HG03432 (cell line): ENCODE measurements around the gene RIN3.
A peak's percentile ranks its signal among the peaks of the same experiment; 100 is the strongest.

Experiments
- ATAC-seq: cut with Tn5 transposase; IDR thresholded peaks from one replicate; pipeline ENCODE4 v1.9.1; 2021; ENCODE audit warnings: mild to moderate bottlenecking, moderate library complexity; ENCODE audit not compliant: unreplicated experiment

RIN3 gene

DNA sequence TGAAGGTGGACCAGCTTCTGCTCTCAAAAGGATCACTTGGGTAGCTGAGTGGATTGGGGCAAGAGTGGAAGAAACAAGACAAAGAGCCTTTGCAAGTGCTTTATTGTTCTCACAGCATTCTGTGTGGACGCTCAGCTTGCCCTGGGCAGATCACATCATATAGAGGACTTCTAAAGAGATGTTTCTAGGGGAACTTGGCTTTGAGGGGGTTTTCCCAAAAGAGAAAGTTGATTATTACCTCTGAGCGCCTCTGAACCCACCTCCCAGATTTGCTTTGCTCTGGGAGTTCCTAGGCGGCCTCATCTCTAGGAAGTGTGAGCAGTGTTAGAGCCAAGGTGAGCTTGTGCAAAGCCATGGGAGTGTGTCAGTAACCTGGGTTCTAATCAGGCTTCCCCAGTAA lies 81.7 kb downstream of the RIN3 start:
- no peak for ATAC-seq

DNA sequence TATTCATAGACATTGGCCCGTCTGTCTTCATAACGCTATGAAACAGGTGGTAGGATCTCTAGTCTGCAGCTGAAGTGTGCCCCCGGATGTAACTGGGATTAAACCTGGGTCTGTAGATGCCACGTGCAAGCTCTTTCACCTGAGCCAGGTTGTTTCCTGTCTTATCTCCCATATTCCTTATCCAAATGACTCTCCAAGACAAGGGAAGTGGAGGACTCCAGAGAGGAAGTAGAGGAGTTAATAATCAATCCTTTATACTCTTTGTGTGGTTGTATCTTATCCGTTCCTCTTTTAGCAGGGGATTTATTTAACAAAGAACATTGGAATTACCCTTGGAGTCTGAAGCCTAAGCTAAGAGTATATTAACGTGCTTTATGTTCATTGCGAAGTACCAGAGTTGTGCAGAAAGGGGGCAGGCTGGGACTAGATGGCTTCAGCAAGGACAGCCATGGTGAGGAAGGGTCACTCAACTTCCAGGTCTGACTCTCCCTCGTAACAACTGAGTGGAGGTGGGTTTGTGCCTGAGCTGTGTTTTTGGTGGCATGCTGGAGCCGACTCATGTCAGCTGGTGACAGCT lies 82.8 kb downstream of the RIN3 start:
- no peak for ATAC-seq

DNA sequence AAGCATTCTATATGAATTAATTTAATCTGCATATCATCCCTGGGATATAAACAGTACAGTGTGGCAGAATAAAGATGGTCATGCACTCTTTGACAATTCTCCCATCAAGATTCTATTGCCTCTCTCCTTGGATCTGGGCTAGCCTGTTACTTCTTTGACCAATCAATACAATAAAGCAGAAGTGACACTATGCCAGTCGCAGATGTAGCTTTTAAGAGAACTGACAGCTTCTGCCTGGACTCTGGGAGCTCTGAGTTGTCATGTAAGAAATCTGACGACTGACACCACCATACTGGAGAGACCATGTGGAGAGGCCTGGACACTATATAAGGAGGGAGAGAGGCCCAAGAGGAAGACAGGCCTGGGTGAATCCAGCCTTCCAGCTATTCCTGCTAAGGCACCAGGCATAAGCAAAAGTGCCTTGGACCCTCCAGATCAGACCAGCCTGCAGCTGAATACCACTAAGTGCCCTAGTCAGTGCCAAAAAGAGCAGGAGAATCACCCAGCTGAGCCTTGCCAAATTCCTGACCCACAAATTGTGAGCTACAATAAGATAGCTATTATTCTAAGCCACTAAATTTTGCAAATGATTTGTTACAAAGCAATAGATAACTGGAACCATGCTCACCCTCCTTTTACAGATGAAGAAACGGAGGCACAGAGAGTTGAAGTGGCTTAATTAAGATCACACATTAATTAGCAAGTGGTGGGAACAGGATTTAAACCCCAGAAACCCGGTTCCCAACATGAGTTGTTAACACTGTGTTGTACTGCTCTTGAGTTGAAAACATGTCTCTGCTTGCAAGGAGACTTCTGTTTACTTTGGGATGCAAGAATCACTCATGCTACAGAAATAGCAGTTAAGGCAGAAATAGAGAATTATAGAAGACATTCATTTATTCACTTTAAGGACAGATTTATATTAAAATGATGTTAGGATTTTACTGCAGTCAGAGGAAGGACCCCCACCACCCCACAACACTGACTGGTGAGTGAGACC lies 84.6 kb downstream of the RIN3 start:
- no peak for ATAC-seq

DNA sequence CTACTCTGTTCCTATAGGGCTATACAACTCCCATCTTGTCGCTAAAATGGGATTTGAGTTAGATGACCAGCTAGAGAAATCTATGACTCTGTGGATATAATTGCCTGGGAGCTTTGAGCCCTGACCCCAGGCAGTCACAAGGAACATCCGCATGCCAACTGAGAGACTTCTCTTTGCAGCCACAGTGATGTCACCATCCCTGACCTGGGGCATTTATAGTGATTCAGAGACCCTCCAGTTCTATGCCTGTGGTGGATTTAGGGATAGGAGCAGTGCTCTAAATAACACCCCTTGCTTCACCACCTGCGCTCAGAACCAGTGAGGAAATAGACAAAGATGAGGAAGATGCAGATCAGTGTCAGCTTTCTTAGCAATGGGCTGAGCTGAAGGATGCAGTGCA lies 86.2 kb downstream of the RIN3 start:
- no peak for ATAC-seq

DNA sequence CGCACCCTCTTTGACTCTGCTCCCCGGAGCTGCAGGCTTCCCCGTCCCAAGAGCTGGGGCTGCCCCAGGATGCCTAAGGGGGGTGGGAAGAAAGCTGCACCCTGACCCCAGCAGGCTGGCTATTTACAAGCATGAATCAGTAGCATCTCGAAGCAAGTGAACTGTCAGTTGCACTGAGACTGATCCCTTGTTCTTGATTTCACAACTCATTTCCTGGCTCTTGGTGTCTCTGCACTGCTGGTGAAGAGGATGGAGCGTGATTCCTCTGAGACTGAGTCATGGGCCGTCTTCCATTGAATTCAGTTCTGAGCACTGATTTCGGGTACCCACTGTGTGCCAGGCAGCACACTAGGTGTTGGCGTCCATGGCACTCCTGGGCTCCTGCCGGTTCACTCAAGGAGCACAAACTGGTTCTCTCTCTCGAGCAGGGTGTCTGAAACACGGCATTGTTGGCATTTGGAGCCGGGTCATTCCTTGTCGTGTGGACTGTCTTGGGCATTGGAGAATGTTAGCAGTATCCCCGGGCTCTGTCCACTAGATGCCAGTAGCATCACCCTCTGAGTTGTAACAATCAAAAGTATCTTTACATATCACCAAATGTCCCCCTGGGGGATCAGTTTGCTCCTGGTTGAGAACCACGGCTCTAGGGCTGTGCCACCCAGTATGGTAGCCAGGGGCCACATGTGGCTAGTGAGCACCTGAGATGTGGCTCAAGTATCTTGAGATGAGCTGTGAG lies 86.9 kb downstream of the RIN3 start:
- ATAC-seq, result no peak

DNA sequence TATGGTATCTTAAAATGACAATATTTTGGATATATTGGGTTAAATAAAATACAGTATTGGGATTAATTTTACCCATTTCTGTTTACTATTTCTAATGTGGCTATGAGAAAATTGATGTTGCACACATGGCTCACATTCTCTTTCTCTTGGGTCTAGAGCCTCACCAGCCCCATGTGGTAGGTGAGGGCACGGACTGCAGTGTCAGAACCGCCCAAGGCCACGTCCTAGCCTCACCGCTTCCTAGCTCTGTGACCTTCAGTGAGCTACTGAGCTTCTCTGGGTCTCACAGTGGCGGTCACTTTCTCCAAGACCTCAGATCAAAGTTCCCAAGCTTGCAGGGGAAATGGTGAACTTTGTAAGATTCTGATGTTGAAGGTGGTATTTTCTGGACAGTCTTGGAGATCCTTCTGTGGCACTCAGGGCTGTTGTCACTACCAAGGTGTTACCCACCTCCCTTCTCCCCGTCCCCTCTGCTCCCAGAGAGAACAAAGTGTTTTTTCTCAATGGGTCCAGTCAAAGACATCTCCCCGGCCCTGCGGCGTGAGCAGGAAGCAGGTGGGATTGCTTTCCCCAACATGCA lies 87.6 kb downstream of the RIN3 start:
- no peak for ATAC-seq

DNA sequence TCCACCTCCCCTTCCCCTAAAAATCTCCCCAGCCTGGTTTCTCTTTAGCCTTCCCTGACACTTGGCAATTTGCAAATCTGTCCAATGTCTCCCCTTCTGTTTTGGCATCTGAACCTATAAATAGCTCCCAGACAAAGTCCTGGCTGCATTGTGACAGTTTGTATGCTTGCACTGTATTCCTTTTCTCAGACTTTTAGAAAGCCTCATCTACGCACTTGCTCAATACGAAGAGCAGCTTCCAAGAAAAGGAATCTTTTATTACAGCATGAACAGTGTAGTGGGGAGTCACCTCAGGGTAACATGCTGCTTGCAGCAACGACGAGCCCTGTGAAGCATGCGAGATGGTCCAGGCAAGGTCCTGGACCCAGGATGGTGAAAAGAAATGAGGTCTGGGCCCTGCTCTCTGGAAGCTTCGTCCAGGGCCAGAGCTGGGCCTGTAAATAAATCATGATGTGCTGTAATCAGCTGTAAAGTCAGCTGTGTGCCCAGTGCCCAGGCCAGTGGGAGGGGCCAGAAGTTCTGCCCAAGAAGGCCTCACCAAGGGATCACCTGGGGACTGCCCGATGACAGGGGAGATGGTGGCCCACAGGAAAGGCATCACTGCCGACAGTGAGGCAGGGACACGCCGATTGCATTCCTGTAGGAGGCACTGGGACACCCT lies 88.3 kb downstream of the RIN3 start:
- ATAC-seq, result no peak

DNA sequence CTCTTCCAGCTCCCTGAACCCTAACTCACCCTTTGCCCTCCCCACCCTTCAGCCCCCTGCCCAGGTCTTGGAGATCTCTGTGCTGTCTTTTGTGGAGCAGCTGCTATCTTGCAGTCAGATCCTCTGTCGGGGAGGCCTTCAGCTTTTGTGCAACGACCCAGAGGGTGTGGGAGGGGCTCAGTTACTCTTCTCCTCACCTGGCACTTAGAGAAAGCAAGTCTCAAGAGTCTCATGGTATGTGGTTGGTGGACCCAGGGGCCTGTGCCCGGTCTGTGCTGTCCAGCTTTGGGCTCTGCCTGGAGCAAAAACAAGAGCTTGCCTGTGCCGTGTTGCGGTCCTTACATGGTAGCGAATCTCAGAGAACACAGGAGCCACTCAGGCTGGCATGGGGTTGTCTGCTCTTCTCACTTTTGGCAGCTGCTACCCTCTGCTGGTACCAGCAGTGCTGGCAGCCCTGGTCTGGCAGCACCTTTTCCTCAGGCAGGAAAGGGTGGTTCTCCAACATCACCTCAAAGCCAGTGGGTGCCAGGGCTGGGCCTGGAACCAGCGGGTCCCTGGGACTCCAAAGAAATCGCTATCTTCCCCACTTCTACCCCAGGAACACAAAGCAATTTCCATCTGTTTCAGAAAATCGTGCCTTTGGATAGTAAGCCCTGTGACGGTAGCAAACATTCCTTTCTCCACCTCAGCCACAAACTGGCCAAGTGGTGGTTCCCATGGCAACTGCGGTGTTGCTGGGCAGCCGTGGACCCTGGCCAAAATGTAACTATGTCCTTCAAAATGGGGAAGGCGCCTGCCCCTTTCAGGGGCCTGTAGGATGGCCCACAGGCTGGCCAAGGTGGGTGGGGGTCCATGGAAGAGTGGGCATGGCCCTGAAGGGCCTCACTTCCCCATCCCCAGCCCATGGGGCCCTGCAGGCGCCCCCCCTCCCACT lies 90.0 kb downstream of the RIN3 start:
- ATAC-seq, result no peak

DNA sequence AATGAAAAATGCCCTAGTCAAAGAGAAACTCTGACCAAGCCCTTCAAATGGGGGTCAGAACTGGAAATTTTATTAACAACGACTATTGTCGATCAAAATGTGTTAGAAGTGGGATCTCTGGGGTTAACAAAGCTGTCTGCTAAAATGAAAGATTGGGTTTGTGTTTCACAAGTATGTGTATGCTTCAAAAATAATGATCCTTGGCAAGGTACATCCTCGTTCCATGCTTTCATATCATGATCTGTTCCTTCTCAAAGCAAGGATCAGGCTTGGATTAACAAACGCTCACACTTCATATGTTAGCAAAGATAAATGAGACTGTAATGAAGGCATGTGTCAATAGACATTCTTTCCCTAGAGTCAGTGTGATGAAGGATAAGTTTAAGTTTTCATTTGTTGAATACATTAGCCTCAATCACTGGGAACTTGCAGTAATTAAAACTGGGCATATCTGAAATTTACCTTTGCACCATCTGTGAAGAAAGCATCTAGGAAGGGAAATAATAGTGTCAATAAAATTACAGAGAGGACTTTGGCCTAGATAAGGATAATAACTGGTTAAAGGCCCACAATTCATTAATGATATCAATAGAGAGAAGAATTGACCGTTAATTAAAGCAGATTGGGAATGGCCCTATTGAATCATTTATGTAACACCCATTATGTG lies 91.8 kb downstream of the RIN3 start:
- ATAC-seq, result no peak

DNA sequence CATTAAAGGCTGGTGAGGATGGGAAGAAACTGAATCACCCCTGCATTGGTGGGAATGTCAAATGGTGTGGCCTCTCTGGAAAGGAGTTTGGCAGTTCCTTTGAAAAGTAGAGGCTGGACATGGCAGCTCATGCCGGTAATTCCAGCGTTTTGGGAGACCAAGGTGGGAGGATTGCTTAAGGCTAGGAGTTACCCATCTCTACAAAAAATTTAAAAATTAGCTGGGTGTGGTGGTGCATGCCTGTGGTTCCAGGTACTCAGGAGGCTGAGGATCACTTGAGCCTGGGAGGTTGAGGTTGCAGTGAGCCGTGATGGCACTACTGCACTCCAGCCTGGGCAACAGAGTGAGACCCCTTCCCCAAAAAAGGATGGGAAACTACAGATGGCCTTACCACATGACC lies 93.7 kb downstream of the RIN3 start:
- no peak for ATAC-seq

DNA sequence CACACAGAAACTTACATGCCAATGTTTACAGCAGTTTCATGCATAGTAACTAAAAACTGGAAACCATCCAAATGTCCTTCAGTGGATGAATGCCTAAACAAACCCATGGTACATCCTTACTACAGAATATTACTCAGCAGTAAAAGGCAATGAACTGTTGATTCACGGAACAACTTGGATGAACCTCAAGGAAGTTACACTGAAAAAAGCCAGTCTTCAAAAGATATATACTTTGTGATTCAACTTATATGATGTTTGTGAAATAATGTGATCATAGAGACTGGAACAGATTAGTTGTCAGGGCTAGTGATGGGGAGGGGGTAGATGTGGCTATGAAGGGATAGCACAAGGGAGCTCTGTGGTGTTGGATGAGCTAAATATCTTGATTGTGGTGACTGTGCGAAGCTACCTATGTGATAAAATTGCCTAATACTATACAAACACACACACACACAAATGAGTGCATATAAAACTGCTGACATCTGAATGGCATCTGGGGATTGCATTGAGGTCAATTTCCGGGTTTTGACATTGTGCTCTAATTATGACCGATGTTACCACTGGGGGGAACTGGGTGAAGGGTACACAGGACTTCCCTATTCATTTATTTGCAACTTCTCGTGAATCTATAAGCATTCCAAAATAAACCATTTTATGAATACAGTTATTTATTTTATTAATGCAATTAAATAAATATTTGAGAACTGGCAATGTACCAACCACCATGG lies 94.3 kb downstream of the RIN3 start:
- no peak for ATAC-seq

DNA sequence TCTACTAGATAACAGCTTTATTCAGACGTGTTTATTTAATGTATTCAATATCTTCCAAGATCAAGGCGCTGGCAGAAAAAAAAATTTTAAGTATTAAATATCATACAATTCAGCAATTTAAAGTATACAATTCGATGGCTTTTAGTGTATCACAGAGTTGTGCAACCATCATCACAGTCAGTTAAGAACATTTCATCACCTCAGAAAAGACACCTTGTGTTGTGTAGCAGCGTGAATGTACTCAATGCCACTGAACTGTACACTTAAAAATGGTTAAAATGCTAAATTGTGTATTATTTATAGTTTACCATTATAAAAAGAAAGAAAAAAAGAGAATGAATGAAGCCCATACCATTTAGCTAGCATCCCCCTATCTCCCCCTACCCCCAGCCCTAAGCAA lies 96.4 kb downstream of the RIN3 start:
- ATAC-seq, result no peak

DNA sequence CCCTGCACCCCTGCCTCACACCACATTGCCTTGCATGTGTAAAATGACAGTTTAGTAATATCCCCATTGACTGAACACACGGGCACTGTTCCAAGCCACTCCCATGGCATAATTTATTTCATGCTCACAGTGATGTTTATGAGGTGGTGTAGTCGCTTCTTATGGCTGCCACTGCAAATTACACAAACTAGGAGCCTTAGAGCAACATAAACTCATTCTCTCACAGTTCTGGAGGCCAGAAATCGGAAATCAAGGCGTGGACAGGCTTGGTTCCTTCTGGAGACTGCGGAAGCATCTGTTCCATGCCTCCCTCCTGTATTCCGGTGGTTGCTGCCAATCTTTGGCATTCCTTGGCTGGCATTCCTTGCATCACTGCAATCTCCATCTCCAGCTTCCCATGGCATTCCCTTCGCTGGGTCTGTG lies 97.3 kb downstream of the RIN3 start:
- no peak for ATAC-seq

DNA sequence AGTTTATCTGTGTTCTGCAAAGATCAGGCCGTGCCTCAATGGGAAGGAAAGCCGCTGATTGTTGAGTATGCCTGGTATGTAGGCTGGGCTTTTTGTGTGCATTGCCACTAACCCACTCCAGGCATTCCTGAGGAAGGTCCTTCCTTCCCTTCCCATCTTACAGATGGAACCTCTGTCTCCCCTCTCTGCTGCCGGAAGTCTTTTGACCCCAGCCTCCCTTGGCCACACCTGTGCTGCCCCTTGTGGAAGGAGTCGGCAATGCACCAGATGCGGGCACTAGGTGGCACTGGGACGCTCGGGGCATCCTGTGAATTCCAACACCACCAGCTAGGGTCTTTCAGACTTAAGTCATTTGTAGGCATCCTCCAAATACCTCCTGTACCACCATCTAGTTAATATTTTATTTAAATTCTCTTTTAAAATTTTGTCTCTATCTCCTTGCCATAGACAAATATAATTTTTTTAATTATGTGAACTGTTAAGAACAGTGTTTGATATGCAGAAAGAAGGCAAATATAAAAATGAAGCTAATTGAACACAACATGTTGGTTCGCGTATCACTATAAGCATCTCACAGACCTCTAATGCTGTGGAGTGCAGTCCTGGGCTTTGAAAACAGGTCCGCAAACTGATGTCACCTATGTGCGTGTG lies 99.6 kb downstream of the RIN3 start:
- no peak for ATAC-seq

DNA sequence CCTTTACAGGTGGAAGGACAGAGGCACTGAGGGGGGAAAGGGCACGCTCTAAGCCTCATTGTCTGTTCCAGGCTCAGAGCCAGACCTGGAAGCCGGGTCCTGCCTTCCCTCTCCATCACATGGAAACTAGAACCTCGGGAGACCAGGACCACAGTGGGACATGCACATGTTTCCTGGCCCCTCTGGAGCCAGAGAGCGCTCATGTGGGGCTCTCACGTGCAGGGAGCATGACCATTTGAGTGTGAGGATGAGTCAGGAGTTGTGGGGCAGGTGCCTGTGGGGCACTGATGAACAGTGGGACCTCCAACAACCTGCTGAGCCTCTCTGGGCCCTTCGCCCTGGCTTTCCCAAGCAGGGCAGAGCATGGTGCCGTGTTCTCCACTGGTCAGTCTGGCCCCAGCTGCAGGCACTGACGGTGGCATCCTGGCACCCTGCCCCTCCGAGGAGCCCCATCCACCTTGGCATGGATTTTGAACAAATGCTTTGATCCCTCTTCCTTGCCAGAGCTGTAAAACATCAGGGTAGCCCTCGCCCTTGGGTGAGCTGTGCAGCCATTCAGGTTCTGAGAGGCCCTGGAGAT lies 100.2 kb downstream of the RIN3 start:
- ATAC-seq, result no peak

DNA sequence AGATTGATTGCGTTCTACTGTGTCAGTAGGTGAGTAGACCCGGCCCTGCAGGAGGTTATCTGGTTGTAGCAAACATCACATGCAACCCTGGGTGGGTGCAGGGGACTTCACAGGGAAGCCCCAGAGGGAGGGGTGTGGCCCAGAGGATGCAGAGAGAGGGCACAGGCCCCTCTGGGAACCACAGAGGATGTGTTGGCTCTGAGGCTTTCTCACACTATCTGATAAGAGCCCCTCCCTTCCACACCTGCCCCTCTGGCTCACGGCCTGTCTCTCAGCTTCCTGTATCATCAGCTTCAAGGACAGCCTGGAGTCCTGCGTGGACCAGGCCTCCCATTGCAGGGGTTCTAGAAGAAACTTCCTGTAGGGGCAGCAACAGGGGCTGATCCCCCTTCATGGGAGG lies 101.9 kb downstream of the RIN3 start:
- ATAC-seq, result peak; percentile 84

DNA sequence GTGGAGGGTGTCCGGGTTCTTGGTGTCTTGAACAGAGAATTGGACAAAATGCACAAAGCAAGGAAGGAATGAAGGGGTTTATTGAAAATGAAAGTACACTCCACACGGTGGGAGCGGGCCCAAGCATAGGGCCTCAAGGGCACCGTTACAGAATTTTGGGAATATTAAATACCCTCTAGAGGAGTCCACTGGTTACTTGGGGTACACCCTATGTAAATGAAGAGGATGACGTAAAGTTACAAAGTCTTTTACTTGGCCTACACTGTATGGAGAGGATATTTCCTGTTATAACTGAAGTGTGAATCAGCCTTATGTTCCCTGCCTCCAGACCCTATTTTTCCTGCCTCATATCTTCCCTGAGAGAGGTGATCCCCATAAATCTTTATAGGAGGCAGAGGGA lies 102.6 kb downstream of the RIN3 start:
- ATAC-seq, result no peak

DNA sequence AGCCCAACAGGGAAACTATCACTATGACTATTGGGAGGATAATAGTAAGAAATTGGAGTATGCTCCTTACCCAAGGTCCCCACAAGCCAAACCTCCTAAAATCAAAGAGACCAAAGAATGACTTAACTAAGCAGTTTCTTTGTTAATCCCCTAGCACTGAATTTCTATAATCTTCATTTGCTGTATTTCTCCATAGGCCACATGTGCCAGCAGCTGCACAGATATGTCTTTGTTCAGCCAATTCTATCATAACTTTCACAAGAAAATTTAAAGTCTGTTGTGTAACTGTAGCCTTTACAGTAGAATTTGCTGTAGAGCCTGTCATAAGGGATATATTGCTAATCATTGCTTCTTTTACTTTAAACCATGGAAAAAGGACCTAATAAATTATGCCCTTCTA lies 104.0 kb downstream of the RIN3 start:
- no peak for ATAC-seq
